Pancreas (tissue), 10 donors: ENCODE results near the gene PAX2. TPM values are rescaled to one million over a fixed set of nuclear protein-coding genes. Genes with fewer than 3 reads are reported as not detected.

Source experiments
- ATAC-seq, 4 donors: fragments of 200-7000 bp; cut with Tn5 transposase; one replicate each; pipeline versions ENCODE4 v1.8.0 to v1.9.1; 2020; ENCODE audit warnings: mild to moderate bottlenecking in 4 of 4, moderate library complexity in 4 of 4
- DNase-seq, 6 donors: peaks; one replicate each; pipeline ENCODE4 v3.0.0-alpha.2; 2020
- FAIRE-seq: peaks from 2 replicates; lab custom pipeline; 2012; peaks lifted over from hg19 to GRCh38; lab: Jason Lieb, UNC
- H3K27ac ChIP-seq, 4 donors: fragments of 200-600 bp; sonication (generic); 1 replicate in 3 of 4; 2 replicates in 1 of 4; pipeline versions ENCODE4 v1.5.0 to v1.8.0; 2020
- H3K27me3 ChIP-seq, 4 donors: fragments of 200-600 bp; one replicate each; pipeline ENCODE4 v1.8.0; 2021
- H3K36me3 ChIP-seq, 3 donors: fragments of 200-600 bp; sonication (generic) in 1 of 3; one replicate each; pipeline versions ENCODE4 v1.5.0 to v1.8.0; 2020 to 2021
- H3K4me1 ChIP-seq, 3 donors: fragments of 200-600 bp; one replicate each; pipeline ENCODE4 v1.8.0; 2021
- H3K4me3 ChIP-seq, 4 donors: fragments of 200-600 bp; sonication (generic) in 2 of 4; one replicate each; pipeline versions ENCODE4 v1.5.0 to v1.8.0; 2020 to 2021
- H3K9me3 ChIP-seq, 4 donors: fragments of 200-600 bp; one replicate each; pipeline ENCODE4 v1.8.0; 2021
- CTCF ChIP-seq, 4 donors: fragments of 200-600 bp; sonication (generic) in 3 of 4; IDR thresholded peaks; one replicate each; pipeline versions ENCODE4 v1.5.0 to v1.8.0; 2021; ENCODE audit warnings: antibody characterized with exemption in 4 of 4
- WGBS, 2 donors: extraction: QIAGEN DNeasy Blood & Tissue Kit; methylation state at CpG; one replicate each; pipeline ENCODE4 v1.1.7; 2013; 5-methylcytosine and 5-hydroxymethylcytosine counted together
- intact Hi-C, 3 donors: fragments of 100-400 bp; cut with DNase I; formaldehyde crosslinking; loops; one replicate each; pipeline versions ENCODE4 v1.11.1 to v1.14.2; 2022
- polyA plus RNA-seq, 2 donors: library from polyadenylated mRNA; stranded (reverse); fragments of 200-250 nt; gene quantifications; one replicate each; pipeline ENCODE4 v1.2.3, GENCODE V29; 2013
- total RNA-seq, 6 donors: library from RNA; stranded (reverse); fragmentation: NEBNext Ultra II Directional in 4 of 6; extraction: Animal tissue kit (Norgen Biotek cat#: 25700) in 4 of 6; gene quantifications; one replicate each; pipeline versions ENCODE4 v1.2.1 to v1.2.4, GENCODE V29; 2021 to 2023
- donor health status: healthy with polysubstance abuse.
- donor health status: DM: no; HTN: no; CAD: no; lungs with moderate emphysema.
- donor health status: DM: no; HTN: no; CAD: no.
- donor health status: control.
- donor health status: control.
- donor health status: Bipolar disorder and iron deficiency.
- donor health status: DM: yes; HTN: yes; CAD: no.
- donor health status: DM: no; HTN: no; CAD: no.
- donor health status: DM: no; HTN: no; CAD: no.
- donor health status: DM: yes; HTN: yes; CAD: no.

PAX2 gene
- total and polyA plus RNA-seq, 8 donors = 0.07 to 0.49 (median 0.26) TPM

- WGBS, 2 donors = 48% methylated on average over 4 of the region's 4 CpGs
- H3K4me3 ChIP-seq = no peak overlapping the region
- H3K27ac ChIP-seq = no peak overlapping the region
- DNase-seq = no peak
- no peaks in the 10 kb centered on the region for H3K27me3 ChIP-seq
- H3K4me1 ChIP-seq = no peaks in the 10 kb centered on the region
- no peak for ATAC-seq
- no peaks in the 10 kb centered on the region for H3K36me3 ChIP-seq
- no peaks in the 10 kb centered on the region for H3K9me3 ChIP-seq
- no peak for FAIRE-seq
- intact Hi-C loops = no loop called here
- TF ChIP-seq CTCF (IDR thresholded peaks at IDR 0.05) = no peak
These were observed 112.9 kb downstream of the PAX2 start for GRCh38 chr10:100858261-100858660.

- 46 to 50% methylated on average over 21 of the region's 21 CpGs for WGBS, 2 donors
- no peaks in the 10 kb centered on the region for H3K4me1 ChIP-seq
- H3K27ac ChIP-seq = no peak overlapping the region
- TF ChIP-seq CTCF (IDR thresholded peaks at IDR 0.05) = no peak
- intact Hi-C loops = no loop called here
- no peak overlapping the region for H3K4me3 ChIP-seq
- H3K27me3 ChIP-seq = no peaks in the 10 kb centered on the region
- H3K9me3 ChIP-seq = no peaks in the 10 kb centered on the region
- ATAC-seq = no peak
- FAIRE-seq = no peak
- no peaks in the 10 kb centered on the region for H3K36me3 ChIP-seq
- no peak for DNase-seq
These were observed 113.5 kb downstream of the PAX2 start for GRCh38 chr10:100858747-100859483.

- WGBS, 2 donors = 49 to 58% methylated on average over 6 of the region's 6 CpGs
These were observed 114.0 kb downstream of the PAX2 start for GRCh38 chr10:100859484-100859763.

GRCh38 chr10:100863433-100863832, 118.1 kb downstream of the PAX2 start:
- Histone ChIP-seq H3K4me1 (no peaks in the 10 kb centered on the region), H3K4me3 (no peak overlapping the region), H3K27ac (no peak overlapping the region), H3K27me3 (no peaks in the 10 kb centered on the region), H3K9me3 (no peaks in the 10 kb centered on the region), H3K36me3 (no peaks in the 10 kb centered on the region)
- no peak for FAIRE-seq
- intact Hi-C loops = no loop called here
- no peak for DNase-seq
- no peak for ATAC-seq
- TF ChIP-seq CTCF (IDR thresholded peaks at IDR 0.05) = no peak
- WGBS, 2 donors = 72 to 78% methylated on average over 7 of the region's 7 CpGs

More at GRCh38 chr10:100859484-100859763, 114.0 kb downstream of the PAX2 start:
- no peaks in the 10 kb centered on the region for H3K4me1 ChIP-seq
- no peaks in the 10 kb centered on the region for H3K36me3 ChIP-seq
- H3K4me3 ChIP-seq = no peak overlapping the region
- no peak for TF ChIP-seq CTCF (IDR thresholded peaks at IDR 0.05)
- FAIRE-seq = no peak
- H3K27me3 ChIP-seq = no peaks in the 10 kb centered on the region
- DNase-seq = no peak
- no peak for ATAC-seq
- H3K9me3 ChIP-seq = no peaks in the 10 kb centered on the region
- intact Hi-C loops = no loop called here
- no peak overlapping the region for H3K27ac ChIP-seq

GRCh38 chr10:100864036-100864885, 118.9 kb downstream of the PAX2 start:
- ATAC-seq (no peak), FAIRE-seq (no peak), DNase-seq (no peak)
- no peaks in the 10 kb centered on the region for H3K36me3 ChIP-seq
- no peak overlapping the region for H3K4me3 ChIP-seq
- no peaks in the 10 kb centered on the region for H3K9me3 ChIP-seq
- H3K27me3 ChIP-seq = no peaks in the 10 kb centered on the region
- WGBS, 2 donors = 77 to 80% methylated on average over 24 of the region's 24 CpGs
- intact Hi-C loops = no loop called here
- H3K4me1 ChIP-seq = no peaks in the 10 kb centered on the region
- H3K27ac ChIP-seq = no peak overlapping the region
- TF ChIP-seq CTCF (IDR thresholded peaks at IDR 0.05) = no peak
